Measurements from ENCODE around the gene ZYG11B.
"Not testable (repeated sequence)": the region's sequence is repeated elsewhere in the genome, so short reads cannot be mapped to it uniquely, and the experiment has no call there.

ZYG11B gene

DNA sequence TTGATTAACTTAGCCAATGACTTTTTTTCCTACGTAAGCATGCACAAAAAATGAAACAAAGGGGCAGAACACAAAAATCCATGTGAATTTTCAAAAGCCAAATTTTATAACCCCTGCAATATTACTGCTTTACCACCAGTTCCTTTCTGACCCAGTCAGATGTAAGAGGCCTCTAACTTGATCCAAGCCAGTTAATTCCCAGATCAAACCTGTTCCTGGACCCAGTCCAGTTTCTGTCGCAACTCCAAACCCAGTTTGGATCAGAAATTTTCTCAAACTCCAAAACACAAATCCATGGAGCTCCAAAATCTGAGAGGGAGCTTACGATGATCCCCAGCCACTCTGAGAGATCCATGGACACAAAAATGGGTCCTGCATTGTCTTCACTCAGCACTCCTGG, 108.5 kb downstream of the ZYG11B start:
- TF ChIP-seq, protein P1, sequence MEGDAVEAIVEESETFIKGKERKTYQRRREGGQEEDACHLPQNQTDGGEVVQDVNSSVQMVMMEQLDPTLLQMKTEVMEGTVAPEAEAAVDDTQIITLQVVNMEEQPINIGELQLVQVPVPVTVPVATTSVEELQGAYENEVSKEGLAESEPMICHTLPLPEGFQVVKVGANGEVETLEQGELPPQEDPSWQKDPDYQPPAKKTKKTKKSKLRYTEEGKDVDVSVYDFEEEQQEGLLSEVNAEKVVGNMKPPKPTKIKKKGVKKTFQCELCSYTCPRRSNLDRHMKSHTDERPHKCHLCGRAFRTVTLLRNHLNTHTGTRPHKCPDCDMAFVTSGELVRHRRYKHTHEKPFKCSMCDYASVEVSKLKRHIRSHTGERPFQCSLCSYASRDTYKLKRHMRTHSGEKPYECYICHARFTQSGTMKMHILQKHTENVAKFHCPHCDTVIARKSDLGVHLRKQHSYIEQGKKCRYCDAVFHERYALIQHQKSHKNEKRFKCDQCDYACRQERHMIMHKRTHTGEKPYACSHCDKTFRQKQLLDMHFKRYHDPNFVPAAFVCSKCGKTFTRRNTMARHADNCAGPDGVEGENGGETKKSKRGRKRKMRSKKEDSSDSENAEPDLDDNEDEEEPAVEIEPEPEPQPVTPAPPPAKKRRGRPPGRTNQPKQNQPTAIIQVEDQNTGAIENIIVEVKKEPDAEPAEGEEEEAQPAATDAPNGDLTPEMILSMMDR (conservative IDR thresholded peaks at IDR 0.05; ENCODE audit: low read depth, low read length): no peak
- no peak overlapping the region for H3K4me3 ChIP-seq (ENCODE audit: low read length)
- DNase-seq (ENCODE audit: low read depth): no peak

DNA sequence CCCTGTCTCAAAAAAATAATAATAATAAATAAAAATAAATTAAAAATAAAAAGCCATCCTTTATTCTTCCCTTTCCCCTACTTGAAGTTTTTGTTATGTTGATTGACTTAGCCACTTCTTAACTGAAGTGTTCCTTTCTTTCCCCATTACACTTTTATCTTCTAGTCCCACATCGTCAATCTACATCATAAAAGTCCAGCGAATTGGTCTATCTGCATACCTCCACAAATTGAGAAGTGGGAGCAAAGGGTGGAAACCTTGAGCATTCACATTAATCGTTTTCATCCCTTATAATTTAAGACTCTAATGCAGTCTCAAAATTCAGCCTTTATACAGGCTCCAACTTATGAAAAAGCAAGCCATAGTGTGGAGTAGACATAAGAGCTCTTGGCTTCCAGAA, 109.8 kb downstream of the ZYG11B start:
- DNase-seq (ENCODE audit: low read depth): no peak
- no peak overlapping the region for H3K4me3 ChIP-seq (ENCODE audit: low read length)
- TF ChIP-seq, protein P1 (conservative IDR thresholded peaks at IDR 0.05; ENCODE audit: low read depth, low read length): no peak

DNA sequence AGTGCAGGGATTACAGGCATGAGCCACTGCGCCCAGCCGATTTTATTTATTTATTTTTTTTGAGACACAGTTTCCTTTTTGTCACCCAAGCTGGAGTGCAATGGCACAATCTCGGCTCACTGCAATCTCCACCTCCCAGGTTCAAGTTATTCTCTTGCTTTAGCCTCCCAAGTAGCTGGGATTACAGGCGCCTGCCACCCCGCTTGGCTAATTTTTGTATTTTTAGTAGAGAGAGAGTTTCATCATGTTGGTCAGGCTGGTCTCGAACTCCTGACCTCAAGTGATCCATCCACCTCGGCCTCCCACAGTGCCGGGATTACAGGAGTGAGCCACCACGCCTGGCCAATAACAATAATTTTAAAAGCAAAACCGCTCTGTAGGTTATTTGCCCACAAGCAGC, 112.9 kb downstream of the ZYG11B start:
- not testable (repeated sequence) for DNase-seq (ENCODE audit: low read depth); H3K4me3 ChIP-seq (ENCODE audit: low read length)

DNA sequence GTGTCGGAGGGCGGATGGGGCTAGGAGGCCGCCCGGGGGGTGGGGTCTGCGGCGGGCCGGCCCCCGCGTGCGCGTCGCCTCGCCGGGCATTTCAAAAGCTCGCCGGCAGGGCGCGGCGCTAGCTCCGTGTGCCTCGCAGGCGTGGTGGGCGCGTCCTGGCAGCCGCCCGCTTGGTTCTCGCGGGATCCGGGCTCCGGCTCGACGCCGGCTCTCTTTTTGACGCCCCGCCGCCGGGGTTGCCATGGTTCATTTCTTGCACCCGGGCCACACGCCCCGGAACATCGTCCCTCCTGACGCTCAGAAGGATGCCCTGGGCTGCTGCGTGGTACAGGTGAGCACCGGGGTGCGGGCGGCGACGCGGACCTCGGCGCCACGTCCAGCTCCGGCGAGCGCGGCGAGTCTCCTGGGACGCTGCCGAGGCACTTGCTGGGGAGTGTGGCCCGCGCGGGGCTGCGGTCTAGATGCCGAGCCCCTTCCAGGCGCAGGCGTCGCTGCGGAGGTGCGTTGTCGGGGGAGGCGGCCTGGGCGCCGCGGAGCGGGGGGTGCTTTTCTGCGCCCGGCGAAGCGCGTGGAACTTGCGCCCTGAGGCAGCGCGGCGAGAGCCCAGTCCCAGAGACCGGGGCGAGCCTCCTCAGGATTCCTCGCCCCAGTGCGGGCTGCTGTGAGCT, 116.5 kb downstream of the ZYG11B start, which contains the start of gene ZYG11A:
TSS of gene ZYG11A (plus strand) at position 118 of the 668 bp plus-strand sequence. CDS start at position 242, 124 bp downstream.
- peak within 1 kb of the TSS; percentile 54 for H3K4me3 ChIP-seq (ENCODE audit: low read length)
- TF ChIP-seq, protein P1 (conservative IDR thresholded peaks at IDR 0.05; ENCODE audit: low read depth, low read length): peak; percentile 15
- peak; percentile 28 for DNase-seq (ENCODE audit: low read depth)

DNA sequence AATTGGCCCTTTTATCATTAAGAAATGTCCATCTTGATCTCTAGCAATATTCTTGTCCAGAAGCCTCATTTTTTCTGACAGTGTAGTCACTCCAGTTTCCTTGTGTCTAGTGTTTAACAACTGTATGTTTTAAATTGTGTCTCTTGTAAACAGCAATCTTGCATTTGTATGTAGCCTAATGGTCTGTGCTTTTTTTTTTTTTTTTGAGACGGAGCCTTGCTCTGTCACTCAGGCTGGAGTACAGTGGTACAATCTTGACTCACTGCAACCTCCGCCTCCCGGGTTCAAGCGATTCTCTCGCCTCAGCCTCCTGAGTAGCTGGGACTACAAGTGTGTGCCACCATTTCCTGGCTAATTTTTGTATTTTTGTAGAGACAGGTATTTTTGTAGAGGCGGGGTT, 118.9 kb downstream of the ZYG11B start:
- not testable (repeated sequence) for DNase-seq (ENCODE audit: low read depth); H3K4me3 ChIP-seq (ENCODE audit: low read length)

DNA sequence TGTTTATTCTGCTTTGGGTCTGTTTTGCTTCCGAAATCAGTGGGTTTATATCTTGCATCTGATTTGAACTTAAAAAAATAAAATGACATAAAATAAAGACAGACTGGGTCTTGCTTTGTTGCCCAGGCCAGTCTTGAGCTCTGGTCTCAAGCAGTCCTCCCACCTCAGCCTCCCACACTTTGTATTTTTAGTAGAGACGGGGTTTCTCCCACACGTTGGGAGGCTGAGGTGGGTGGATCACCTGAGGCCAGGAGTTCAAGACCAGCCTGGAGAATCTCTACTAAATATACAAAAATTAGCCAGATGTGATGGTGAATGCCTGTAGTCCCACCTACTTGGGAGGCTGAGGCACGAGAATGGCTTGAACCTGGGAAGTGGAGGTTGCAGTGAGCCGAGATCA, 122.2 kb downstream of the ZYG11B start:
- no peak overlapping the region for H3K4me3 ChIP-seq (ENCODE audit: low read length)
- TF ChIP-seq, protein P1 (conservative IDR thresholded peaks at IDR 0.05; ENCODE audit: low read depth, low read length): no peak
- DNase-seq (ENCODE audit: low read depth): no peak

DNA sequence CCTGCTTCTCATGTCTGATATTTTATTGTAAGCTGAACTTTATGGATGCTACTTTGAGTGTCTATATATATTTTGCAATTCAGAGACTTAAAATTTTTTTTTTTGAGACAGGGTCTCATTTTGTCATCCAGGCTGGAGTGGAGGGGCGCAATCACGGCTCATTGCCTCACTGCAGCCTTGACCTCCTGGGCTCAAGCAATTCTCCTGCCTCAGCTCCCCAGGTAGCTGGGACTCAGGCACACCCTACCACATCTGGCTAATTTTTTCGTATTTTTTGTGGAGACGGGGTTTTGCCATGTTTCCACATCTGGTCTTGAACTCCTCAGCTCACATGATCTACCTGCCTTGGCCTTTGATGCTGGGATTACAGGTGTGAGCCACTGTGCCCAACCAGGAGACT, 124.7 kb downstream of the ZYG11B start:
- no peak overlapping the region for H3K4me3 ChIP-seq (ENCODE audit: low read length)
- TF ChIP-seq, protein P1 (conservative IDR thresholded peaks at IDR 0.05; ENCODE audit: low read depth, low read length): no peak
- no peak for DNase-seq (ENCODE audit: low read depth)

DNA sequence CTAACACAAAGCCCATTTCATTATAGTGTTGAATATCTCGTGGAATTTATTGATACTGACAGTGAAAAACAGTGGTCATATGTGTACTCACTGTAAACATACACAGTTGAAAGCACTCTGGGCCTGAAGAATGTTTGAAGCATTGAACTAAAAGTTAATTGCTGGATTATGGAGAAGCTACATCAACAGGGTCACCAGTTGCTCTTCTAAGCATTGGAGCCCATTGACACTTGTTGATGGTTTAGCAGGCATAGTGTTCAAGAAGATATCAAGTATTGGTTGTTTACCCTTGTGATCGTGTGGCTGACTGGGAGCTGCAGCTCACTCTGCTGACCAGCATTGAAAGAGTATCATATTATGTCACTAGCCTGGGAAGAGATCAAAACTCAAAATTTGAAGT, 126.6 kb downstream of the ZYG11B start:
- H3K4me3 ChIP-seq (ENCODE audit: low read length): no peak overlapping the region
- TF ChIP-seq, protein P1 (conservative IDR thresholded peaks at IDR 0.05; ENCODE audit: low read depth, low read length): no peak
- no peak for DNase-seq (ENCODE audit: low read depth)
